ENCODE results near the gene CEACAM1.
"Not testable (repeated sequence)": the region's sequence is repeated elsewhere in the genome, so short reads cannot be mapped to it uniquely, and the experiment has no call there.

The CEACAM1 gene

DNA sequence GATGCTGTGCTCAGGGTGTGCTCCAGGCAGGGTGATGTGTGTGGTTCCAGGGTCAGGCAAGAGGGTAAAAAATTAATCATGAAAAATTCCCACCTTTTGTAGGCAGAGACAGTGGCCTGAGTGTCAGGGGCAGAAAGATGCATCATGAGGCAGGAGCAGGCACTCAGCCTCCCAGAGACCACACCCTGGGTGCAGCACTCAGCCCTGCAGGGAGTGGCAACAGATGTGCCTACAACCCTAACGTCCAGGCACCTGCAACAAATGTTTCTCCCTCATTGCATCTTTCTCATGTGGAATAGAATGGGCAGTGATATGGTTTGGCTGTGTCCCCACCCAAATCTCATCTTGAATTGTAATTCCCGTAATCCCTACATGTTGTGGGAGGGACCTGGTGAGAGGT is 19.6 kb upstream of the CEACAM1 start:
- no peak for DNase-seq

DNA sequence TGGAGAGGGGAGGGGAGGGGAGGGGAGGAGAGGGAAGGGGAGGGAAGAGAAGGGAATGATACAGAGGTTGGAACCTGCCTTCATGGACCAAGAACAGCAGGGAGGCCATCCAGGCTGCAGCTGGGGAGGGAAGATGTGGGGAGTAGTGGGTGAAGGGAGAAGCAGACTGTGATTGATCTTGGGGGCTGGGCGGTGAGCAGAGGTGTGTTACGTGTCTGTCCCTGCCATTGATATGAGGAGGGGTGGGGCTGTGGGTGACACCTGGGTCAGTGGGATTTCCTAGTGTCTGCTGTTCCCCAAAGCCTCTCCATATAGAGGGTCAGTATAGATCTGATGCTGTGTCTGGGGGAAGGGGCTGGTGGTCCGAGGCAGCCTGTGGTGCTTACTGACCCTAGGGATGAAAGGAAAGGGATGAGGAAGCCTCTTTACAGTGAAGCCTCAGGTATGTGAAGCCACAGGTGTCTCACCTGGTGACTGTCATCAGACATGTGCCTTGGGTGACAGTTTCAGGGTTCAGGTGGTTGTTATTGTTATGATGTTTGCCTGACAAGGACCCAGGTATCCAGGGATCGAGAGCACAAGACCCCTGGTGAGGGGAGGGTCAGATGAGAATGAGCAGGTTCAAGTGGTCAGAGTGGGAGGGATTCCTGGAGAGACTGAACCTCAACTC is 18.7 kb upstream of the CEACAM1 start:
- DNase-seq, result no peak

DNA sequence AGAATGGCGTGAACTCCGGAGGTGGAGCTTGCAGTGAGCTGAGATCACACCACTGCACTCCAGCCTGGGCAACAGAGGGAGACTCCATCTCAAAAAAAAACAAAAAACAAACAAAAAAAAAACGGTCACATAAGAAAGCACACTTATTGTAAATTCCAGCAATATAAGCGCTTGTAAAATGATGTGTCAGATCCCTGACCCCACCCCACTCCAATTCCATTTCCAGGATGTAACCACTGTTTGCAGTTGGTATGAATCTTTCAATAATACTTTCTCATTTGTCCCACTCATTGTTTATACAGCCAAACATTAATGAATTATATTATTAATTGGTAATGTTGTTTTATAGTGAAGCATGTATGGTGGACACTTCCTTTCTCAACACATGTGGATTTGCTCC is 15.9 kb upstream of the CEACAM1 start:
- no peak for DNase-seq

DNA sequence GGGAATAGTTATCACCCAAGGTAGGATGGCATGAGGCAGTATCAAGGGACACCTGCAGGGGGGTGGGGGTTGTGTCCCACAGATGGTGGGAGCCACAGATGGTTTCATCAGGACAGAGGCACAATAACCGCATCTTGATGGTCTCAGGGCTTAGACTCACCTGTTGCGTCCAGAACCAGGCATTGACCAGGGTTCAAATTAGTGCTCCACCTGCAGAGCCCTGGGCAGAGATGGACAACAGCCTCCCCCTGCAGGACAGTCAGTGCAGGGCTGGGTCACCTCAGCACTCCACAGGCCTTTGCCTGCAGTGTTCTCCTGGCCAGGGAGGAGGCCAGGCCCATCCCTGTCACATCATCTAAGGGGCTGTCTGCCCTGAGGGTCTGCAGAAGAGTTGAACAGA is 14.5 kb upstream of the CEACAM1 start:
- DNase-seq, result no peak

DNA sequence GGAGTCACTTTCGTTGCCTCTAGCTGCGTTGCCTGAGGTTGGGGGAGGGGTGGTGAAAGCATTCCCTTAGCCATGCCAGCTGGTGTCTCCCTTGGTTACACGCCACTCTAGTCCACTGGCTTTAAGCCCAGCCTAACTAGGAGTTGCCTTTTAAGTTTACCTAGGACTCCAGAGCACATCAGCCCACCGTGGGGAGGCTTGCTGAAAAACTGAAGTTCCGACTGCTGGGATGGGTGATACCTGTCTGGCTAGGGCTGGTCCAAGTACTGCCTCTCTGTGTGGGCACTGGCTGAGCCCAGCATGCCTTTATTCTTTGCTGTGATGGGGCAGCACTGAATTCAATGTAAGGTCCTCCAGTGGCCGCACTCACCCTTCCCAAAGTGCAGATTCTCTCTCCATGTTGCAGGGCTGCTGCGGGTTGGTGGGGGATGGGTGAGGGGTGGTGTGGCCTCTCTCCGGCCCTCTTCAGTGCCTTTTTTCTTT is 11.8 kb upstream of the CEACAM1 start:
- DNase-seq, result no peak

DNA sequence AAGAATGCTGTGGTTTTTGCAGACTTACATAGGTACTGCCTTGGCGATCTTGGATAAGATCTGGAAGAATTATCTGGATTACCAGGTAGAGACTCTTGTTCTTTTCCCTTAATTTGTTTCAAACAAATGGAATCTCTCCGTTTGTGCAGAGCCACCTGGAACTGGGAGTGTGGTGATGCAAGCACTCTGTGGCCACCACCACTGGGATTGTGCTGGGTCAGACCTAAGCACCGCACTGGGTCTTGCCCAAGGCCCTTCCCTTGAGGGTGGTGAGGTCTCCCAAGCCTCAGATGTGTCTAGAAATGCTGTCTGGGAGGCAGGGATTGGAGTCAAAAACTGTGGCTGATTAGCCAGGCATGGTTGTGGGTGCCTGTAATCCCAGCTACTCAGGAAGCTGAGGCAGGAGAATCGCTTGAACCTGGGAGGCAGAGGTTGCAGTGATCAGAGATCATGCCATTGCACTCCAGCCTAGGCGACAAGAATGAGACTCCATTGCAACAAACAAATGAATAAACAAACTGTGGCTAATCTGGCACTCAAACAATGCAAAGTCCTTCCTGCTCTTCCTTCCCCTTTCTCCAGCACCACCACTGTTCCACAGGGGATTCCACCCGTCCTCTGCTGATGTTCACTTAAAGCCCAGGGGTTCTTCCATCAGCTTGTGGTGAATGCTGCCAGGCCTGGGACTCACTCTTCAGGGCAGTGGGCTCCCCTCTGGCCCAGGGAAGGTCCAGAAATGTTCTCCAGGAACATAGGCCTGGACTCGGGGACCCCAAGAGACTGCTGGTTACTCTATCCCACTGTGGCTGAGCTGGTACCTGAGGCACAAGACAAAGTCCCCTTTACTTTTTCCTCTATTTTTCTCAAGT is 10.8 kb upstream of the CEACAM1 start:
- DNase-seq, result no peak

DNA sequence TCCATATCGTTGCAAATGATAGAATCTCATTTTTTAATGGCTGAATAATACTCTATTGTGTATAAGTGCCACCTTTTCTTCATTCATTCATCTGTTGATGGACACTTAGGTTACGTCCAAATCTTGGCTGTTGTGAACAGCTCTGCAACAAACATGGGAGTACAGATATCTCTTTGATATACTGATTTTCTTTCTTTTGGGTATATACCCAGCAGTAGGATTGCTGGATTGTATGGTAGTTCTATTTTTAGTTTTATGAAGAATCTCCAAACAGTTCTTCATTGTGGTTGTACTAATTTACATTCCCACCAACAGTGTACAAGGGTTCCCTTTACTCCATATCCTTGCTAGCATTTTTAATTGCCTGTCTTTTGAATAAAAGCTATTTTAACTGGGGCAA is 7.0 kb upstream of the CEACAM1 start:
- not testable (repeated sequence) for DNase-seq

DNA sequence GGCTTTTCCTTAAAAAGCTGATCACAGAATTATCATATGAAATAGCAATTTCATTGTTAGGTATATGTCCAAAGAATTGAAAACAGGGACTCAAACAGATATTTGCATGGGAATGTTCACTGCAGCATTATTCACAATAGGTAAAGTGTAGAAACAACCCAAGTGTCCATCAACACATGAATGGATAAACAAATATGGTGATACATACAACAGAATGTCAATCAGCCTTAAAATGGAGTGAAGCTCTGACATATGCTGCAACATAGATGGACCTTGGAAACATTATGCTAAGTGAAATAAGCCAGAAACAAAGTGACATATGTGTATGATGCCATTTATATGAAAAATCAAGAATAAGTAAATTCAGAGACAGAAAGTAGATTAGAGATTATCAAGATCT is 6.1 kb upstream of the CEACAM1 start:
- no peak for DNase-seq

DNA sequence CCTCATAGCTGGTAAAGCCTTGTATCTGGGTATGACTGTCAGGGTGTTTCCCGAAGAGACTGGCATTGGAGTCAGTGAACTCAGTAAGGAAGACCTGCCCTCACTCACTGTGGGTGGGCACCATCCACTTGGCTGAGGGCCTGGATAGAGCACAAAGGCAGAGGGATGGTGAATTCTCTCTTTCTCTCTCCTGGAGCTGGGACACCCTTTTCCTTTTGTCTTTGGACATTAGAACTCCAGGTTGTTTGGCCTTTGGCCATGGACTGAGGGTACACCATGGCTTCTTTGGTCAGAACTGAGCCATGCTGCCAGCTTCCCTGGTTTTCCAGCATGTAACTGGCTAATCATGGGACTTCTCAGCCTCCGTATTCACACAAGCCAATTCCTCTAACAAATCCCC is 4.6 kb upstream of the CEACAM1 start:
- DNase-seq, result no peak

DNA sequence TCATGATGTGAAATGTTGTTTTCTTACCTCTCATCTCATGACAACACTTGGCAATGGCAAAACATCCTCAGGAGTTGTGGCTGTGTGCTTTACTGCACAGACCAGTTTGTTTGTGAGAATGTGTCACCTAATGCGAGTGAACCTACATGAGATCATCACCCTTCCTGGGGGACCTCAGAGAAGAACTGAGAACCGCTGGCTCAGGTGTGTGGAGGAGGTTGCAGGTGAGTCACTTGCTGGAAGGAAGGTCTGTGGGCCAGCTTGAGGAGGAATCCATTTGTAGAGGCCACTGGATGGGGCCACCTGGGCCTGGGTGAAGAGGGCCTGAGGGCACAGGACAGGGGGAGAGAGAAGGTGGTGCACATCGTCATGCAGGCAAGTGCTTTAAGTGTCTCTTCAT is 3.0 kb upstream of the CEACAM1 start:
- DNase-seq, result no peak

DNA sequence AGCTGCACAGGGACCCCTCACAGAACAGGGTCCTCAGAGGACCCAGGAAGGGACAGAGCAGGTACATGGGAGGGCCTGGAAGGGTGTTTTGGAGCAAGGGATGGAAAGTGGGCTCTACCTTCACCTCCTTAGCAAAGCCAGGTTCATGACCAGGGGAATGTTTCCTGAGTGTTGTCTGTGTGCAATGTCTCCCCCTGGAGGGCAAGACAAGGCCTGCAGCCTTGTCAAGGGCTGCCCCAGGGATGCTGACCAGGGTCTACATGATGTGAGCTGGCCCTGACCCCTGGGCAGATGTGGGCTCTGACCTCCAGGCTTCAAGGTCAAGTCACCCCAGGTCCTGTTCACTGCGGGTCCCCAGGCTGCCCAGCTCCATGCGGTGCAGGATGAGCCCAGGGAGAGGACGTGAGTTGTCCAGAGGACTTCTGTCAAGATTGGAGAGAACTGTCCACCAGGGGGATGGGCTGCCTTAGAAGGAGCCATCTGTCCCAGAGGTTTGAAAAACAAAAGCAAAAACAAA is 1.0 kb upstream of the CEACAM1 start:
- DNase-seq, result peak; percentile 75

DNA sequence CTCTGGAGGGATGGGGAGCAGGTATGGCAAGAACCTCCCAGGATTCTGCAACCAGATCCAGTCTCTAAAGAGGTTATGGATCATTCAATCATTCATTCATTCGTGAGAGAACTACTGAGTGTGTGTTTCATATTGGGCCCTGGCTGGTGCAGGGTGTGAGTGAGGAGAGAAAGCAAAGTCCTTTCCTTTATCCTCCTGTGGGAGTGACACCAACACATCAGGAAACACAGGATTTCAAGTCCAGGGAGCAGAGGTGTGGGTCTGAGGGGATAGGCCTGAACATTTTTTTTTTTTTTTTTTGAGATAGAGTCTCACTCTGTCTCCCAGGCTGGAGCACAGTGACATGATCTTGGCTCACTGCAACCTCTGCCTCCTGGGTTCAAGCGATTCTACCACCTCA is 3.3 kb downstream of the CEACAM1 start:
- DNase-seq, result no peak

DNA sequence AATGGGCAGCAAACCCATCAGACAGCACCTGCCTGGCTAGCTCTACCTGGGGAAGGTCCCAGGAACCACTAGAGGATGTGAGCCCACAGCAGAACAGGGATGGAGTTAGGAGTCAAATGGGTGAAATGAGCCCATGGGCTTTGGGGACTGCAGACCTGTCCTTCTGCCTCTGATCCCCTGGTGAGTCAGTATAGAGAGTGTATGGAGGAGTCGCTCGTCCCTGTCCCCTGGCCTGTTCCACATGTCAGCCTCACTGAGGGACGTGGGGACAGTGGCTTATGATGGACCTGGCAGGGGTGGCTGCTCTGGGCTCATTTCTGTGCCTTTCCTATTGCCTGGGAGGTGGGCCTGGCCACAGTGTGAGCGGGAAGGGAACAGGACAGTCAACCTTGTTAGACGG is 4.0 kb downstream of the CEACAM1 start:
- DNase-seq, result no peak

DNA sequence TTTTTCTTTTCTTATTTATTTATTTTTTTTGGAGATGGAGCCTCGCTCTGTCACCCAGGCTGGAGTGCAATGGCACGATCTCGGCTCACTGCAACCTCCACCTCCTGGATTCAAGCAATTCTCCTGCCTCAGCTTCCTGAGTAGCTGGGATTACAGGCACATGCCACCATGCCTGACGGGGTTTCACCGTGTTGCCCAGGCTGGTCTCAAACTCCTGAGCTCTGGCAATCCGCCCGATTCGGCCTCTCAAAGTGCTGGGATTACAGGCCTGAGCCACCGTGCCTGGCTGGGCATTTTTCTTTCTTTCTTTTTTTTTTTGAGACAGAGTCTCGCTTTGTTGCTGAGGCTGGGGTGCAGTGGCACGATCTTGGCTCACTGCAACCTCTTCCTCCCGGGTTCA is 6.0 kb downstream of the CEACAM1 start:
- not testable (repeated sequence) for DNase-seq

DNA sequence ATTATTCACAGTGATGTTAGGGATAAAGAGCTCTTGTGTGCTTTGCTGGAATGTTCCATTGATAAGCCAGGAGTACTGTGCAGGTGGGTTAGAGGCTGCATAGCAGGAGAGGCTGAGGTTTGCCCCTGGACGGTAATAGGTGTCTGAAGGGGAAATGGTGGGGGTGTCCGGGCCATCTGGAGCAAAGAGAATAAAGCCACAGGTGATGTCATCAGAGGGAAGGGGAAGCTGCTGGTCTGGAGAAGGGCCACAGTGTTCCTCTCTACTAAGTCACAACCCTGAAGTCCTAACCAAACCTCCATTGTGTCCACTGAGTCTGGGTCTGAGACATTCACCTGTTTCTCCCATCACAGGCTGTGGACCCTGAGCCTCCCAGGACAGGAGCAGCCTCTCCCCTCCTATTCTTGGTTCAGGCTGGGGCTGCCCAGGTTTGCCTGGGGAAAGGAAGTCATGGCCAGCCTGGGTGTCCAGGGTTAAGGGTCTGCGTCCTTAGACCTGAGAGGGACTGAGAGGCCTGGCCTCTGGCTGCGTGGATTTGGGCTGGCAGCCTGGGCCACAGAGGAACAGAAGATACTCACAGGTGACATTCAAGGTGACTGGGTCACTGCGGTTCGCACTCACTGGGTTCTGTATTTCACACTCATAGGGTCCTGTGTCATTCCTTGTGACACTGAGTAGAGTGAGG is 6.8 kb downstream of the CEACAM1 start:
- DNase-seq, result no peak

DNA sequence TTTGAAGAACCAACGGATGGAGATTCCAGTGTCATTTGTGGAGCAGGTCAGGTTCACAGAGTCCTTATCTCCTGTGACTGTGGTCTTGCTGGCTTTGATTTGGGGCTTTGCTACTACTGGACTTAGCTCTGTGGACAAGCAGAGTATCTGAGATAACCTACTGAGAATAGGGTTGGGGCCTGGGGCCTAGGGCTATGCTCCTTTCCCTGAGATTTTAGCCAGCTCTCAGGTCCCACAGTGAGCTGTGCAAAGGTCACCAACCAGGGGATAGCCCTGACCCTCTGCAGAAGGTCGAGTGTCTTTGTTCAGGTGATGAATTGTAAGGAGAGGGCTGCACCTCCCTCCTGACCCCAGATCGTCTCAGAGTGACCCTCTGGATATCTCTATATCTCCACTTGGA is 9.2 kb downstream of the CEACAM1 start:
- DNase-seq, result no peak

DNA sequence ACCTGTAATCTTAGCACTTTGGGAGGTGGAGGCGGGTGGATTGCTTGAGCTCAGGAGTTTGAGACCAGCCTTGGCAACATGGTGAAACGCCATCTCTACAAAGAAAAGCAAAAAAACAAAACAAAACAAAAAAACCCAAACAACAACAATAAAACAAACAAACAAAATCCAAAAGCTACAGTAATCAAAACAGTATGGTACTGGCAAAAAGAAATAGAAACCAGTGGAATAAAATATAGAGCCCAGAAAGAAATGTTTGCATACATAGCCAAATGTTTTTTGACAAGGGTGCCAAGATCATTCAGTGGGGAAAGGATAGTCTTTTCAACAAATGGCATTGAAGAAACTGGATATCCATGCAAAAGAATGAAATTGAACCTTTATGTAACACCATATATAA is 11.5 kb downstream of the CEACAM1 start:
- no peak for DNase-seq

DNA sequence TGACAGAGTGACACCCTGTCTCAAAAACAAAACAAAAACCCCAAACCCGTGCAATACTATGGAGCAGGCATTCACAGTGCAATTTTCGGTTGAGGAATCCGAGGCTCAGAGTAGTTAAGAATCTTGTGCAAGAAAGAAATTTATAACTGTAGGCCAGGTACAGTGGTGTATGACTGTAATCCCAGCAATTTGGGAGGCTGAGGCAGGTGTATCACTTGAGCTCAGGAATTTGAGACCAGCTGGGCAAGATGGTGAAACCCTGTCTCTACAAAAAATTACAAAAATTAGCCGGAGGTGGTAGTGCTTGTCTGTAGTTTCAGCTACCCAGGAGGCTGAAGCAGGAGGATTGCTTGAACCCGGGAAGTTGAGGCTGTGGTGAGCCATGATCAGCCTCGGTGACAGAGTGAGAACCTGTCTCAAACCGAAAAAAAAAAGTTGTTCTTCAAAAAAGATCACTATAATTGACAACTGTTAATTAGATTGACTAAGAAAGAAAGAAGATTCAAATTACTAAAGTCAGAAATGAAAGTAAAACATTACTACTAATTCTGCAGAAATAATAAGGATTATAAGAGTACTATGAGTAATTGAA is 12.9 kb downstream of the CEACAM1 start:
- DNase-seq, result no peak

DNA sequence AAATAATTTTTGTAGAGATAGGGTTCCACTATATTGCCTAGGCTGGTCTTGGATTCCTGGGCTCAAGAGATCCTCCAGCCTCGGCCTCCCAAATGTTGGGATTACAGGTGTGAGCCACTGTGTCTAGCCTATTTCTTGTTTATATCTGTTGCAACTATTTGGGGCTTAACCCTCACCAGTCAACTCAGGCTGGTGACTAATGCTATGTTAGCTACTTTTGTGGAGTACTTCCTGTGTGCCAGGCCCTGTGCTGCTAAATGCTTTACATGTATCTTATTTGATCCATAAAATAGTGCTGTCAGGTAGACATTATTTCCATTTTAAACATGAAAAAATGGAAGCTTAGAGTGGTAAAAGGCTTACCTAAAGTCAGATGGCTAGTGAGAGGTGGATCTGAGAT is 13.8 kb downstream of the CEACAM1 start:
- DNase-seq, result no peak

DNA sequence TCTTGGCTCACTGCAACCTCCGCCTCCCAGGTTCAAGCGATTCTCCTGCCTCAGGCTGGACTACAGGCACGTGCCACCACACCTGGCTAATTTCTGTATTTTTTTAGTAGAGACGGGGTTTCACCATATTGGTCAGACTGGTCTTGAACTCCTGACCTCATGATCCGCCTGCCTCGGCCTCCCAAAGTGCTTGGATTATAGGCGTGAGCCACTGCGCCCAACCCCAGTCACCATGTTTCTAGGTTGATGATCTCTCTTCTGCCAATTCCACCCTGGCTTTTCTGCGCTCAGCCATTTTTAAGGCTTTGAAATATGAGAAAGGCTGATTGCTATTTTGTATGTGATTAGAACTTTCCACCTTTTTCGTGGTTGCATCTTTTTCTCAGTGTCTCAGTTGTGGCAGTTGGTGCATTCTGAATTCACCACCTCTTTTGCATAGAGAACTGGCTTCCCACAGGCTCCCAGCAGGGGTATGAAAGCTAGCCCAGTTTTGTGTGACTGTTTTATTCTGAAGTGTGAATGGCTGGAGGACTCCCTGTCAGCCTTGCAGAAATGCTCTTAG is 15.5 kb downstream of the CEACAM1 start:
- no peak for DNase-seq

DNA sequence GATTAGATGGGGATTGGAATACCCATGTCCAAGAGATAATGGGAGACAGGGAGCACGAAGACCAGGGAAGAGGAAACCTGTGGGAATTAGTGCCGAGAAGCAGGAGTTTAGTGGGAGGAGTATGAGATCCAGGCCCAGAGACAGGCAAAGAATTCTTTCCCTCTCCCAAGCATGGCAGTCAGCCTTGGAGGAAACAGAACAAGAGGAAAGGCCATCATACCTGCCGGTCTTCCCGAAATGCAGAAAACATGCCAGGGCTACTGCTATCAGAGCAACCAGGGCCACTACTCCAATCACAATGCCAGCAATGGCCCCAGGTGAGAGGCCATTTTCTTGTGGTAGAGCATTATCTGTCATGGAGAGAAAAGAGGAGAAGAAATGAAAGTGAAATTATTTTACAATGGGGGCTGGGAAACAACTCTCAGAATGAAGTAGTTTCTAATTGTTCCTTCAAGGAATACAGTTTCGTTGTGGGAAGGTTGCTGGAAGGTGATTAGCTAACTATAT is 16.1 kb downstream of the CEACAM1 start:
- no peak for DNase-seq

DNA sequence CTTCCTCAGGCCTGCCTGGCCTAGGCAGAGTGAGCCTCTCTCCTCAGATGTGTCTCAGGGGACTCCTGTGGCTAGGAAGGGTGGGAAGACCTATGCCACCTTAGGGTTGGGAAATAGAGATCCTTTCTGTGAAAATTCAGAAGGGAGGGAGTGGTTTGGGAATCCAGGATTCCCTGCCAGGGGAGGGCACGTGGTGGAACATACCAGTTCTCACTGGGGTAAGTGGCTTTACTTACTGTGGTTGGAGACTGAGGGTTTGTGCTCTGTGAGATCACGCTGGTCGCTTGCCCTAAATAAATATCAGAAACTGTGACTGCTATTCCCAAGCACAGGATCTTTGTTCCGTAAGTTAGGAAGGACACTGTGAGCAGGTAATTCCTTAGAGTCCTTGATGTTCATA is 16.9 kb downstream of the CEACAM1 start:
- DNase-seq, result no peak
